PC-3 (cell line): ENCODE data around the gene DUOX1. TPM values are rescaled to one million over a fixed set of nuclear protein-coding genes. Genes with fewer than 3 reads are reported as not detected.

Source experiments
- ATAC-seq: fragments of 200-7000 bp; cut with Tn5 transposase; 2 replicates; pipeline ENCODE4 v1.9.1; 2020; ENCODE audit warnings: mild to moderate bottlenecking, moderate library complexity
- BruUV-seq: library from RNA; stranded (reverse); fragments of 400-500 nt; replicated peaks from 2 replicates; lab custom pipeline; 2021; lab: Mats Ljungman, UMichigan
- CTCF ChIA-PET: fragments of 300-600 bp; sonication (Branson Sonifier 250); formaldehyde crosslinking; loops from one replicate; lab custom pipeline; 2022; ENCODE audit warnings: antibody characterized with exemption; lab: Charles Lee
- POLR2A ChIA-PET: fragments of 300-600 bp; sonication (Branson Sonifier 250); formaldehyde crosslinking; loops from one replicate; lab custom pipeline; 2022; ENCODE audit warnings: antibody characterized with exemption; ENCODE audit not compliant: unreplicated experiment; lab: Charles Lee
- DNase-seq: peaks from one replicate; pipeline ENCODE4 v3.0.0-alpha.2; 2015
- H2AFZ ChIP-seq: fragments of 300-600 bp; sonication (generic); 2 replicates; pipeline ENCODE4 v1.6.0; 2016; ENCODE audit warnings: antibody characterized with exemption, low read length
- H3F3A ChIP-seq: fragments of 300-600 bp; sonication (generic); one replicate; pipeline ENCODE4 v1.6.0; 2017; ENCODE audit warnings: antibody characterized with exemption, low read length, control low read depth, mild to moderate bottlenecking; ENCODE audit not compliant: unreplicated experiment
- H3K27ac ChIP-seq: fragments of 300-600 bp; sonication (generic); 2 replicates; pipeline ENCODE4 v1.5.1; 2016; ENCODE audit warnings: mild to moderate bottlenecking, low read length
- H3K27me3 ChIP-seq: fragments of 300-600 bp; sonication (generic); 2 replicates; pipeline ENCODE4 v1.6.1; 2016; ENCODE audit warnings: low read length, mixed read lengths
- H3K36me3 ChIP-seq: fragments of 300-600 bp; sonication (generic); 2 replicates; pipeline ENCODE4 v1.6.1; 2016; ENCODE audit warnings: low read depth, mixed run types, low read length, mixed read lengths
- H3K4me1 ChIP-seq: fragments of 300-600 bp; sonication (generic); 2 replicates; pipeline ENCODE4 v1.5.1; 2016; ENCODE audit warnings: low read length; ENCODE audit not compliant: insufficient read depth
- H3K4me2 ChIP-seq: fragments of 300-600 bp; sonication (generic); 2 replicates; pipeline ENCODE4 v1.6.0; 2016; ENCODE audit warnings: low read length
- H3K4me3 ChIP-seq: fragments of 300-600 bp; sonication (generic); 2 replicates; pipeline ENCODE4 v1.5.1; 2016; ENCODE audit warnings: mild to moderate bottlenecking, low read length, mixed read lengths
- H3K79me2 ChIP-seq: fragments of 300-600 bp; sonication (generic); 2 replicates; pipeline ENCODE4 v1.6.1; 2017; ENCODE audit warnings: low read length, mixed read lengths
- H3K9ac ChIP-seq: fragments of 300-600 bp; sonication (generic); 2 replicates; pipeline ENCODE4 v1.6.0; 2016; ENCODE audit warnings: mild to moderate bottlenecking, low read length
- H3K9me2 ChIP-seq: fragments of 300-600 bp; sonication (generic); replicated peaks from 2 replicates; pipeline ENCODE4 v1.6.1; 2016; ENCODE audit warnings: mixed run types, low read length, mixed read lengths
- H3K9me3 ChIP-seq: fragments of 300-600 bp; sonication (generic); 2 replicates; pipeline ENCODE4 v1.6.1; 2016; ENCODE audit warnings: low read length, mixed read lengths
- H4K20me1 ChIP-seq: fragments of 300-600 bp; sonication (generic); 2 replicates; pipeline ENCODE4 v1.6.1; 2016; ENCODE audit warnings: low read length, mixed read lengths
- CTCF ChIP-seq: fragments of 300-600 bp; sonication (generic); conservative IDR thresholded peaks from 2 replicates; pipeline ENCODE4 v1.5.1; 2017; ENCODE audit warnings: antibody characterized with exemption, low read depth, mild to moderate bottlenecking, low read length
- EZH2 ChIP-seq: fragments of 300-600 bp; sonication (generic); IDR thresholded peaks from one replicate; pipeline ENCODE4 v1.6.1; 2017; ENCODE audit warnings: antibody characterized with exemption, mild to moderate bottlenecking, low read length; ENCODE audit not compliant: unreplicated experiment
- EZH2phosphoT487 ChIP-seq: fragments of 300-600 bp; sonication (generic); IDR thresholded peaks from 2 replicates; pipeline ENCODE4 v1.6.1; 2018; ENCODE audit warnings: mild to moderate bottlenecking, antibody characterized with exemption, low read length, borderline replicate concordance
- intact Hi-C: fragments of 100-400 bp; cut with micrococcal nuclease; formaldehyde crosslinking; loops from 2 replicates; pipeline ENCODE4 v1.9.0; 2023
- total RNA-seq: library from RNA; depleted of rRNA; stranded (reverse); fragments of >200 nt; gene quantifications from 2 replicates; pipeline ENCODE4 v1.2.3, GENCODE V29; 2014

The DUOX1 gene
- total RNA-seq, 1 experiment from 2014 or later, result not detected

GRCh38 chr15:45180648-45181436, 51.0 kb downstream of the DUOX1 start:
- no peak overlapping the region for H3K27ac ChIP-seq
- ChIA-PET CTCF (interaction anchor here (1.0 kb wide), 1 partner anchor 63 kb away, joined by 3 read pairs; no protein-coding TSS in a partner anchor), POLR2A (interaction anchor here (0.6 kb wide), 1 partner anchor 189 kb away, joined by 3 read pairs; no protein-coding TSS in a partner anchor)
- no peaks in the 10 kb centered on the region for H3K9me3 ChIP-seq
- ATAC-seq (no peak; the same call in 1 of the 2 replicates), DNase-seq (no peak)
- H3K9me2 ChIP-seq, result no peaks in the 10 kb centered on the region
- H3F3A ChIP-seq, result no peaks in the 10 kb centered on the region
- H3K79me2 ChIP-seq, result no peaks in the 10 kb centered on the region
- no peaks in the 10 kb centered on the region for H4K20me1 ChIP-seq
- no peak for TF ChIP-seq CTCF
- TF ChIP-seq EZH2, result no peak
- TF ChIP-seq EZH2phosphoT487, result no peak
- H3K4me2 ChIP-seq, result peak overlapping the region; percentile 22; the same call in 1 of the 2 replicates
- H3K9ac ChIP-seq, result no peak overlapping the region
- H2AFZ ChIP-seq, result no peak overlapping the region
- no peaks in the 10 kb centered on the region for H3K27me3 ChIP-seq
- no TSS peak for BruUV-seq
- no peaks in the 10 kb centered on the region for H3K36me3 ChIP-seq
- peaks cover 18% of the 10 kb centered on the region for H3K4me1 ChIP-seq
- no peak overlapping the region for H3K4me3 ChIP-seq
- intact Hi-C loops, result no loop called here

DNA sequence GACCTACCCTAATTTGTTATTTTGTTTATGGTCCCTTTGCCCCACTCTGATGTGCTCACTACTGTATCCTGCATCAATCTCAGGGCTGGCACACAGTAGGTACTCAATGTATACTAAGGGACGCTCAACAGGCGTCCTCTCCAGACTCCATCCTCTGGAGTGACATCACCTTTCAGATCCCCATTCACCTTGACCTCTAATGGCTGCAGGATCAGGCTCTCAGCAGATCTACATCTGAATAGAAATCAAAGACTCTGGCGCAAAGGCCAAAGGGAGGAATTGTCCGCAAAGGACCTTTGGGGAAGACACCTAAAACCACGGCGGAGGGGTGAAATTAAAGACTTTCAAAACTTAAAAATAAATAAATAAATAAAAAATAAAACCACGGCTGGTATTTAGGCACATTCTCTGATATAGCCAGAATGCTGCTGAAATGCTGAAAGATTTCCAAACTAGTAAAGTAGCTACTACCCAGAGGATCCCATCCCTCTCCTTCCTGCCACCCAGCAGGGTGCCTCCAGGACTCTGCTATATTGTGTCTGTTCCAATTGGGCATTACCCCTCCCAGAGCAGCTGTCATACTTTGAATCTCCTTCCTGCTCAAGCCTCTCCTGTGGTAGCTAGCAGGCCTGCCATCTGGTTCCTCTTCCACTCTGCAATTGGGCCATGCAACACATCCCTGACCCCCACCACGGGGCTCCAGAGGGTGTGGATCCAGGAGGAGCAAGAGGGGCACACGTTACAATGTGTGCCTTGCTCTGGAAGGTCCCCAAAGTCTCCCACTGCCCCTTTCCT, 51.9 kb downstream of the DUOX1 start:
- no peaks in the 10 kb centered on the region for H3K9me3 ChIP-seq
- H4K20me1 ChIP-seq, result no peaks in the 10 kb centered on the region
- H3K9me2 ChIP-seq, result no peaks in the 10 kb centered on the region
- intact Hi-C loops, result no loop called here
- peaks cover 18% of the 10 kb centered on the region for H3K4me1 ChIP-seq
- BruUV-seq, result no TSS peak
- ATAC-seq (no peak), DNase-seq (no peak)
- no peaks in the 10 kb centered on the region for H3F3A ChIP-seq
- no peak overlapping the region for H3K4me3 ChIP-seq
- no peak overlapping the region for H3K27ac ChIP-seq
- no peak overlapping the region for H3K9ac ChIP-seq
- H2AFZ ChIP-seq, result no peak overlapping the region
- no peaks in the 10 kb centered on the region for H3K27me3 ChIP-seq
- TF ChIP-seq EZH2phosphoT487, result no peak
- TF ChIP-seq CTCF, result no peak
- TF ChIP-seq EZH2, result no peak
- no peaks in the 10 kb centered on the region for H3K36me3 ChIP-seq
- no peak overlapping the region for H3K4me2 ChIP-seq
- CTCF ChIA-PET, result no interaction called here
- POLR2A ChIA-PET, result no interaction called here
- no peaks in the 10 kb centered on the region for H3K79me2 ChIP-seq
